HepG2 (cell line): ENCODE measurements around the gene HEXIM1. TPM values are rescaled to one million over a fixed set of nuclear protein-coding genes. Genes with fewer than 3 reads are reported as not detected.

Source experiments
- CHCHD3 ChIP-seq: sonication (generic); formaldehyde crosslinking; IDR thresholded peaks from 2 replicates; pipeline ENCODE4 v1.8.0; 2022; ENCODE audit warnings: mild to moderate bottlenecking, missing genetic modification reagents, moderate library complexity
- ETV5 ChIP-seq: IDR thresholded peaks from 2 replicates; pipeline ENCODE4 v1.6.1; 2018; ENCODE audit warnings: missing biosample characterization, missing genetic modification reagents, inconsistent platforms, borderline replicate concordance
- LCORL ChIP-seq, 2 experiments: fragments of 450-650 bp in 1 of 2; sonication (generic) in 1 of 2; formaldehyde crosslinking in 1 of 2; IDR thresholded peaks; 2 replicates each; pipeline versions ENCODE4 v1.5.0 to v1.6.1; 2017 to 2020; ENCODE audit warnings: antibody characterized with exemption in 1 of 2, missing genetic modification reagents in 1 of 2
- PAWR ChIP-seq: sonication (generic); formaldehyde crosslinking; IDR thresholded peaks from 2 replicates; pipeline ENCODE4 v1.4.0; 2020; ENCODE audit warnings: missing genetic modification reagents, mild to moderate bottlenecking, borderline replicate concordance
- TCF7 ChIP-seq: sonication (generic); IDR thresholded peaks from 2 replicates; pipeline ENCODE4 v1.6.1; 2016; ENCODE audit warnings: antibody characterized with exemption, low read depth
- ZBTB7A ChIP-seq: sonication (generic); formaldehyde crosslinking; IDR thresholded peaks from 2 replicates; pipeline ENCODE4 v1.8.0; 2022; ENCODE audit warnings: mild to moderate bottlenecking, missing genetic modification reagents
- ZKSCAN8 ChIP-seq: IDR thresholded peaks from 2 replicates; pipeline ENCODE4 v1.6.1; 2016; ENCODE audit warnings: borderline replicate concordance, missing genetic modification reagents, missing compliant biosample characterization
- ZNF12 ChIP-seq: sonication (generic); formaldehyde crosslinking; IDR thresholded peaks from 2 replicates; pipeline ENCODE4 v1.5.0; 2020; ENCODE audit warnings: missing genetic modification reagents
- ZNF382 ChIP-seq: sonication (generic); formaldehyde crosslinking; IDR thresholded peaks from 2 replicates; pipeline ENCODE4 v1.5.0; 2020; ENCODE audit warnings: missing genetic modification reagents, mild to moderate bottlenecking, borderline replicate concordance
- ZNF776 ChIP-seq: sonication (generic); formaldehyde crosslinking; IDR thresholded peaks from 2 replicates; pipeline ENCODE4 v1.4.0; 2020; ENCODE audit warnings: mild to moderate bottlenecking, missing genetic modification reagents
- ZNF792 ChIP-seq: IDR thresholded peaks from 2 replicates; pipeline ENCODE4 v1.6.1; 2016
- polyA plus RNA-seq, 8 experiments: library from polyadenylated mRNA; depleted of rRNA in 3 of 8; stranded (reverse) in 7 of 8; unstranded in 1 of 8; fragments of >200 nt; fragmentation: Illumina TruSeq in 4 of 8; extraction: Trizol in 4 of 8; gene quantifications; 2 replicates each; pipeline versions ENCODE4 v1.2.1 to v1.2.3, GENCODE V29; 2011 to 2016; ENCODE audit warnings: low read depth in 4 of 8, missing spikeins in 1 of 8, mixed read lengths in 1 of 8; ENCODE audit not compliant: insufficient read depth in 1 of 8
- total RNA-seq, 5 experiments: library from RNA; depleted of rRNA; stranded (reverse); fragments of >200 nt; fragmentation: Illumina TruSeq; extraction: Trizol; gene quantifications; 2 replicates each; pipeline ENCODE4 v1.2.3, GENCODE V29; 2016; ENCODE audit warnings: low read depth in 1 of 5
- TF ChIP-seq, protein P1 (sequence below): sonication (generic); formaldehyde crosslinking; IDR thresholded peaks from 2 replicates; pipeline ENCODE4 v1.5.0; 2020; ENCODE audit warnings: mild to moderate bottlenecking, missing genetic modification reagents
- TF ChIP-seq, protein P2 (sequence below): sonication (generic); formaldehyde crosslinking; IDR thresholded peaks from 2 replicates; pipeline ENCODE4 v1.5.0; 2020; ENCODE audit warnings: missing genetic modification reagents
- TF ChIP-seq, protein P3 (sequence below): sonication (generic); formaldehyde crosslinking; IDR thresholded peaks from 2 replicates; pipeline ENCODE4 v1.5.1; 2020; ENCODE audit warnings: mild to moderate bottlenecking, missing genetic modification reagents, borderline replicate concordance
- TF ChIP-seq, protein P4 (sequence below): IDR thresholded peaks from 2 replicates; pipeline ENCODE4 v1.6.1; 2016
- TF ChIP-seq, protein P5 (sequence below): sonication (generic); formaldehyde crosslinking; conservative IDR thresholded peaks from 2 replicates; pipeline ENCODE4 v1.8.1; 2023; ENCODE audit warnings: missing genetic modification reagents

HEXIM1 gene
- total and polyA plus RNA-seq, 2 of the 13 experiments (the other 11 are each of a cell fraction or from before 2014, with no cell fraction given) = 10.5 to 16.6 TPM

DNA sequence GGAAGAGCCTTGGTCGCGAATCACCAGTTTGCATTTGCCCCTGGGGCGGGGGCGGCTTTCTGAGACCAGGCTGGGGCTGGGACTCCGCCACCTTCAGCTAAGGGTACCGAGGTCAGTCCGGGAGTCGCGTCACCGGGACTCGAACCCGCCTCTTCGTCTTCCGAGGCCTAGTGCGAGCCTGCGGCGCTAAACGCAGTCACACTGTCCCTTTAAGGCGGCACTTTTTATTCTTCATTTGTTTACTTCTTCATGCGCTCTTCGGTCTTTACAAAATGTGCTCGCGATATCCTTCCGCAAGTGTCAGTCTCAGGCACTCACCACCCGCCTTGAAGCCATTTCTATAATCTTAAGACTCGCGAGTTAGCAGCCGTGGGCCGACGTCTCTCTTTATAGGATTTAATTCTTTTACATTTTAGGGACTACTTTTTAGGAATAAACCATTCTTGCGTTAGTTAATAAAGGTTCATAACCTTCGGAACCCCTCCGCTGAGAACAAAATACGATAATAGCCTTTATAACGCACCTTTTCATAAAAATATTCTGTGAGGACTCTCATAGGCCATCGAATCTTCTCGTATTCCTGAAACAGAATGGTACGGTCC lies 593 bp upstream of the HEXIM1 start (continued):
- TF ChIP-seq, protein P1, sequence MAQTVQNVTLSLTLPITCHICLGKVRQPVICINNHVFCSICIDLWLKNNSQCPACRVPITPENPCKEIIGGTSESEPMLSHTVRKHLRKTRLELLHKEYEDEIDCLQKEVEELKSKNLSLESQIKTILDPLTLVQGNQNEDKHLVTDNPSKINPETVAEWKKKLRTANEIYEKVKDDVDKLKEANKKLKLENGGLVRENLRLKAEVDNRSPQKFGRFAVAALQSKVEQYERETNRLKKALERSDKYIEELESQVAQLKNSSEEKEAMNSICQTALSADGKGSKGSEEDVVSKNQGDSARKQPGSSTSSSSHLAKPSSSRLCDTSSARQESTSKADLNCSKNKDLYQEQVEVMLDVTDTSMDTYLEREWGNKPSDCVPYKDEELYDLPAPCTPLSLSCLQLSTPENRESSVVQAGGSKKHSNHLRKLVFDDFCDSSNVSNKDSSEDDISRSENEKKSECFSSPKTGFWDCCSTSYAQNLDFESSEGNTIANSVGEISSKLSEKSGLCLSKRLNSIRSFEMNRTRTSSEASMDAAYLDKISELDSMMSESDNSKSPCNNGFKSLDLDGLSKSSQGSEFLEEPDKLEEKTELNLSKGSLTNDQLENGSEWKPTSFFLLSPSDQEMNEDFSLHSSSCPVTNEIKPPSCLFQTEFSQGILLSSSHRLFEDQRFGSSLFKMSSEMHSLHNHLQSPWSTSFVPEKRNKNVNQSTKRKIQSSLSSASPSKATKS (CRISPR knock-in tag) = no peak
- TF ChIP-seq, protein P2, sequence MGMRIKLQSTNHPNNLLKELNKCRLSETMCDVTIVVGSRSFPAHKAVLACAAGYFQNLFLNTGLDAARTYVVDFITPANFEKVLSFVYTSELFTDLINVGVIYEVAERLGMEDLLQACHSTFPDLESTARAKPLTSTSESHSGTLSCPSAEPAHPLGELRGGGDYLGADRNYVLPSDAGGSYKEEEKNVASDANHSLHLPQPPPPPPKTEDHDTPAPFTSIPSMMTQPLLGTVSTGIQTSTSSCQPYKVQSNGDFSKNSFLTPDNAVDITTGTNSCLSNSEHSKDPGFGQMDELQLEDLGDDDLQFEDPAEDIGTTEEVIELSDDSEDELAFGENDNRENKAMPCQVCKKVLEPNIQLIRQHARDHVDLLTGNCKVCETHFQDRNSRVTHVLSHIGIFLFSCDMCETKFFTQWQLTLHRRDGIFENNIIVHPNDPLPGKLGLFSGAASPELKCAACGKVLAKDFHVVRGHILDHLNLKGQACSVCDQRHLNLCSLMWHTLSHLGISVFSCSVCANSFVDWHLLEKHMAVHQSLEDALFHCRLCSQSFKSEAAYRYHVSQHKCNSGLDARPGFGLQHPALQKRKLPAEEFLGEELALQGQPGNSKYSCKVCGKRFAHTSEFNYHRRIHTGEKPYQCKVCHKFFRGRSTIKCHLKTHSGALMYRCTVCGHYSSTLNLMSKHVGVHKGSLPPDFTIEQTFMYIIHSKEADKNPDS = no peak
- TF ChIP-seq, protein P3, sequence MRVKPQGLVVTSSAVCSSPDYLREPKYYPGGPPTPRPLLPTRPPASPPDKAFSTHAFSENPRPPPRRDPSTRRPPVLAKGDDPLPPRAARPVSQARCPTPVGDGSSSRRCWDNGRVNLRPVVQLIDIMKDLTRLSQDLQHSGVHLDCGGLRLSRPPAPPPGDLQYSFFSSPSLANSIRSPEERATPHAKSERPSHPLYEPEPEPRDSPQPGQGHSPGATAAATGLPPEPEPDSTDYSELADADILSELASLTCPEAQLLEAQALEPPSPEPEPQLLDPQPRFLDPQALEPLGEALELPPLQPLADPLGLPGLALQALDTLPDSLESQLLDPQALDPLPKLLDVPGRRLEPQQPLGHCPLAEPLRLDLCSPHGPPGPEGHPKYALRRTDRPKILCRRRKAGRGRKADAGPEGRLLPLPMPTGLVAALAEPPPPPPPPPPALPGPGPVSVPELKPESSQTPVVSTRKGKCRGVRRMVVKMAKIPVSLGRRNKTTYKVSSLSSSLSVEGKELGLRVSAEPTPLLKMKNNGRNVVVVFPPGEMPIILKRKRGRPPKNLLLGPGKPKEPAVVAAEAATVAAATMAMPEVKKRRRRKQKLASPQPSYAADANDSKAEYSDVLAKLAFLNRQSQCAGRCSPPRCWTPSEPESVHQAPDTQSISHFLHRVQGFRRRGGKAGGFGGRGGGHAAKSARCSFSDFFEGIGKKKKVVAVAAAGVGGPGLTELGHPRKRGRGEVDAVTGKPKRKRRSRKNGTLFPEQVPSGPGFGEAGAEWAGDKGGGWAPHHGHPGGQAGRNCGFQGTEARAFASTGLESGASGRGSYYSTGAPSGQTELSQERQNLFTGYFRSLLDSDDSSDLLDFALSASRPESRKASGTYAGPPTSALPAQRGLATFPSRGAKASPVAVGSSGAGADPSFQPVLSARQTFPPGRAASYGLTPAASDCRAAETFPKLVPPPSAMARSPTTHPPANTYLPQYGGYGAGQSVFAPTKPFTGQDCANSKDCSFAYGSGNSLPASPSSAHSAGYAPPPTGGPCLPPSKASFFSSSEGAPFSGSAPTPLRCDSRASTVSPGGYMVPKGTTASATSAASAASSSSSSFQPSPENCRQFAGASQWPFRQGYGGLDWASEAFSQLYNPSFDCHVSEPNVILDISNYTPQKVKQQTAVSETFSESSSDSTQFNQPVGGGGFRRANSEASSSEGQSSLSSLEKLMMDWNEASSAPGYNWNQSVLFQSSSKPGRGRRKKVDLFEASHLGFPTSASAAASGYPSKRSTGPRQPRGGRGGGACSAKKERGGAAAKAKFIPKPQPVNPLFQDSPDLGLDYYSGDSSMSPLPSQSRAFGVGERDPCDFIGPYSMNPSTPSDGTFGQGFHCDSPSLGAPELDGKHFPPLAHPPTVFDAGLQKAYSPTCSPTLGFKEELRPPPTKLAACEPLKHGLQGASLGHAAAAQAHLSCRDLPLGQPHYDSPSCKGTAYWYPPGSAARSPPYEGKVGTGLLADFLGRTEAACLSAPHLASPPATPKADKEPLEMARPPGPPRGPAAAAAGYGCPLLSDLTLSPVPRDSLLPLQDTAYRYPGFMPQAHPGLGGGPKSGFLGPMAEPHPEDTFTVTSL (CRISPR knock-in tag) = no peak
- TF ChIP-seq, protein P4, sequence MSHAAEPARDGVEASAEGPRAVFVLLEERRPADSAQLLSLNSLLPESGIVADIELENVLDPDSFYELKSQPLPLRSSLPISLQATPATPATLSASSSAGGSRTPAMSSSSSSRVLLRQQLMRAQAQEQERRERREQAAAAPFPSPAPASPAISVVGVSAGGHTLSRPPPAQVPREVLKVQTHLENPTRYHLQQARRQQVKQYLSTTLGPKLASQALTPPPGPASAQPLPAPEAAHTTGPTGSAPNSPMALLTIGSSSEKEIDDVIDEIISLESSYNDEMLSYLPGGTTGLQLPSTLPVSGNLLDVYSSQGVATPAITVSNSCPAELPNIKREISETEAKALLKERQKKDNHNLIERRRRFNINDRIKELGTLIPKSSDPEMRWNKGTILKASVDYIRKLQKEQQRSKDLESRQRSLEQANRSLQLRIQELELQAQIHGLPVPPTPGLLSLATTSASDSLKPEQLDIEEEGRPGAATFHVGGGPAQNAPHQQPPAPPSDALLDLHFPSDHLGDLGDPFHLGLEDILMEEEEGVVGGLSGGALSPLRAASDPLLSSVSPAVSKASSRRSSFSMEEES (CRISPR knock-in tag) = peak; percentile 19; the same call in 1 of the 2 replicates
- TF ChIP-seq ZNF12 (no peak), ETV5 (0 out of 2 replicates have a peak, but pooled peaks have one; percentile 14), ZBTB7A (peak; percentile 81), ZNF792 (CRISPR knock-in tag) (no peak), TCF7 (peak; percentile 45; the same call in 1 of the 2 replicates), PAWR (no peak), ZNF776 (no peak), ZKSCAN8 (no peak), CHCHD3 (CRISPR knock-in tag) (0 out of 2 replicates have a peak, but pooled peaks have one; percentile 18), LCORL (IDR thresholded peaks at IDR 0.05) (no peak), LCORL (CRISPR knock-in tag; IDR thresholded peaks at IDR 0.05) (no peak), ZNF382 (no peak)
- TF ChIP-seq, protein P5, sequence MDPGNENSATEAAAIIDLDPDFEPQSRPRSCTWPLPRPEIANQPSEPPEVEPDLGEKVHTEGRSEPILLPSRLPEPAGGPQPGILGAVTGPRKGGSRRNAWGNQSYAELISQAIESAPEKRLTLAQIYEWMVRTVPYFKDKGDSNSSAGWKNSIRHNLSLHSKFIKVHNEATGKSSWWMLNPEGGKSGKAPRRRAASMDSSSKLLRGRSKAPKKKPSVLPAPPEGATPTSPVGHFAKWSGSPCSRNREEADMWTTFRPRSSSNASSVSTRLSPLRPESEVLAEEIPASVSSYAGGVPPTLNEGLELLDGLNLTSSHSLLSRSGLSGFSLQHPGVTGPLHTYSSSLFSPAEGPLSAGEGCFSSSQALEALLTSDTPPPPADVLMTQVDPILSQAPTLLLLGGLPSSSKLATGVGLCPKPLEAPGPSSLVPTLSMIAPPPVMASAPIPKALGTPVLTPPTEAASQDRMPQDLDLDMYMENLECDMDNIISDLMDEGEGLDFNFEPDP (CRISPR knock-in tag) = 0 out of 2 replicates have a peak, but pooled peaks have one; percentile 36
